HG03565 (cell line): ENCODE data around the gene MADD.
"Not testable (repeated sequence)": the region's sequence is repeated elsewhere in the genome, so short reads cannot be mapped to it uniquely, and the experiment has no call there.

Experiments used
- ATAC-seq: cut with Tn5 transposase; IDR thresholded peaks from one replicate; pipeline ENCODE4 v1.9.1; 2021; ENCODE audit warnings: mild to moderate bottlenecking, moderate library complexity; ENCODE audit not compliant: unreplicated experiment

Gene MADD

GRCh38 chr11:47272706-47273105 lies 2.8 kb downstream of the MADD start:
- ATAC-seq = no peak

- ATAC-seq = no peak
These were observed 4.7 kb downstream of the MADD start for GRCh38 chr11:47274495-47275235.

DNA sequence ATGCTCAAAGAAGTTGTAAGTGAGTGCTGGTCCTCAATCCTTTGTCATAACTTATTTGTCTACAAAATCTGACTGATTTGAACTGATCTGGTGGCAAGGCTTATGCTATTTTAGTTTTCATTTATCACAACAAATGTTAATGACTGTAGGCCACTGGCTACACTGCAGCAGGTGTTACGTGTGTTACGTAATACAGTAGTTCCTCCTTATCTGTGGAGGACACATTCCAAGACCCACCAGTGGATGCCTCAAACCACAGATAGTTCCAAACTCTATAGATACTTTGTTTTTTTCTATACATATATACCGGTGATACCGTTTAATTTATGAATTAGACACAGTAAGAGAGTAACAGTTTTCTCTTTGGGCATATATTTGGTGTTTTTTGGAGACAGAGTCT lies 7.0 kb downstream of the MADD start:
- no peak for ATAC-seq

DNA sequence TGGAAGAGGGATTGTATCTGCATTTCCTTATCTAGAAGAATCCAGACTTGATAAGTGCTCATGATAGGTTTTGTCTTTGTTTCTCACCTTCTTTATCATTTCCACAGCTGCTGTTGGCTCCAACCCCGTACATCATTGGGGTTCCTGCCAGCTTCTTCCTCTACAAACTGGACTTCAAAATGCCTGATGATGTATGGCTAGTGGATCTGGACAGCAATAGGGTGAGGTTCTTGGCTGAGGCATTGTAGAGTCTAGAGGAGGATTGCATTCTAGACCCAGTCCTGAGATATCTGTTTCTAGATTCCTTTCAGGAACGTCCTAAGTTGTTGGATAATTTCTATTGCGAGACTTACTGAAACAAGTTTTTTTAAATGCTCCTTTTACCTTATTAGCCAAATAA lies 8.1 kb downstream of the MADD start:
- ATAC-seq = no peak

DNA sequence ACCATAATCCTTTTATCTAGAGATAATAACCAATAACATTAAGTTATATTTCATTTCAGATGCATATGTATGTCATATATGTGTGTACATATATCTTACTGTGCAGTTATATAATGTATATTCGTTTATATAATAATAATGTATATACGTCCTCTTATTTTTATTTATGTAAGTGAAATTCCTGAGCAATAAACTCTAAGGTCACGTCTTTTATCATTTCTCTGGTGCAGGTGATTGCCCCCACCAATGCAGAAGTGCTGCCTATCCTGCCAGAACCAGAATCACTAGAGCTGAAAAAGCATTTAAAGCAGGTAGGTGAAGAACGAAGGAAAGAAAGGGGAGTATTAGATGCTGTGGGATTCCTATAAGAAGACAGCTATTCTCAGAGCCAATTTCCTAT lies 8.8 kb downstream of the MADD start:
- ATAC-seq = no peak

- ATAC-seq = no peak
These were observed 10.2 kb downstream of the MADD start for GRCh38 chr11:47280099-47280498.

GRCh38 chr11:47280860-47281259 lies 10.9 kb downstream of the MADD start:
- no peak for ATAC-seq

DNA sequence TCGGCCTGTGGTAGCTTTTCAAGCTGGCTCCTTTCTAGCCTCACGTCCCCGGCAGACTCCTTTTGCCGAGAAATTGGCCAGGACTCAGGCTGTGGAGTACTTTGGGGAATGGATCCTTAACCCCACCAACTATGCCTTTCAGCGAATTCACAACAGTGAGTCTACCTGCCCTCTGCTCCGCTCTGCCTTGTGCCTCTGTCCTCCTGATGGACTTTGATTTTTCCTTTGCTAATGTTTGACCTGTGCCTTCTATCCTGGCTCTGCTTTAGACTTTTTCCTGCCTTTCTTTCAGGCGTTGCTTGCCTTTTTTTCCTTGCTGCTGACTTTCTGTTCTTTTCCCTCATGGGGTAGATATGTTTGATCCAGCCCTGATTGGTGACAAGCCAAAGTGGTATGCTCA lies 12.5 kb downstream of the MADD start:
- no peak for ATAC-seq

GRCh38 chr11:47284151-47284550 lies 14.2 kb downstream of the MADD start:
- no peak for ATAC-seq

DNA sequence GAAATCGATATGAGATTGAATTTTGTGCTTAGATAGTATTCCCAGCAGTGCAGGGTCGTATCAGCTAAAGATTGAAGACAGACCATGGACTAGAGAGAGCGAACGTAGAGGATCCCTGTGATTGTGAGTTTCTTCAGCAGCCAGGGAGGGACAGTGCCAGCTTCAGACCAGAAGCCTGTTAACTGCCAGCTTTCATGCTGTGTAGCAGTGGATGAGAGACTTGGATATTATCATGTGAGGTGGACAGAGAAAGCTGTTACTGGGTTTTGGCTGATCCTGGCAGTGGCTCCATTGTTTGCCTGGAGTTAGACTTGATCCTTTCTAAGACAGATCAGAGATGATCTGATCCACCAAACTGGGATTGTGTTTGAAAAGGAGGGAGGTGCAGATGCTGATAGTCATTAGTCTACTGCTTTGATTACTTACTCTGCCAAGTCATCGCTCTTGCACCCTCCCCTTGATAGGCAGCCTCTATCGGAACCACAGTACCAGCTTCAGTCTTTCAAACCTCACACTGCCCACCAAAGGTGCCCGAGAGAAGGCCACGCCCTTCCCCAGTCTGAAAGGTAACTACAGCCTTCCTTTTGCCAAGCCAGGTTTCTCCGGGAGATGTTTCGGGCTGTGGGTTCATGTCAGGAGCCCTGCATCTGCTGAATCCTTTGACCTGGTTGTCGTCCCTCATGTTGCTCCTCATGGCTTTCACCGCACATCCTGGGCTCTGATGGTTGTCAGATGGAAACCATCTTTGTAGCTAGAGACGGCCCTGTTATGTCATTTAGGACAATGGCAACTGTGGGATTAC lies 16.2 kb downstream of the MADD start:
- ATAC-seq = no peak

DNA sequence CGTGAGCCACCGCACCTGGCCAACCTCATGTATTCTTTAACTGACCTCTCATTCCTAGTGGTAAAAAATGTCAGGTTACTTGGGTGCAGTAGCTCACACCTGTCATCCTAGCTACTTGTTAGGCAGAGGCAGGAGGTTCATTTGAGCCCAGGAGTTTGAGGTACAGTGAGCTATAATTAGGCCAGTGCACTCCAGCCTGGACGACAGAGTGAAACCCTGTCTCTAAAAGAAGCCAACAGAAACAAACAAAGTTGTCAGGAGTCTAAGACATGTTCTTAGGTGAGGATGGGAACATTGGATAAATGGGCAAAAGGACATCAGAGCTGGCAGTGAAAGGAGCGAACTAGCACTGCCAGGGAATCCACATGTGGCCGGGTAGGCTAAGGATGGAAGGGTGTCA lies 18.1 kb downstream of the MADD start:
- ATAC-seq = no peak

DNA sequence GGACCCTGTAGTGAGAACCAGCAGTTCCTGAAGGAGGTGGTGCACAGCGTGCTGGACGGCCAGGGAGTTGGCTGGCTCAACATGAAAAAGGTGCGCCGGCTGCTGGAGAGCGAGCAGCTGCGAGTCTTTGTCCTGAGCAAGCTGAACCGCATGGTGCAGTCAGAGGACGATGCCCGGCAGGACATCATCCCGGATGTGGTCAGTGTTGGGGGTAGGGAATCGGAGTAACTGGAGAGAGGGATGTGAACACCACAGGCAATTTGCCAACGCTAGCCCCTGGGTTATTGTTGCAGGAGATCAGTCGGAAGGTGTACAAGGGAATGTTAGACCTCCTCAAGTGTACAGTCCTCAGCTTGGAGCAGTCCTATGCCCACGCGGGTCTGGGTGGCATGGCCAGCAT lies 19.9 kb downstream of the MADD start:
- ATAC-seq = no peak

GRCh38 chr11:47295385-47295784 lies 25.5 kb downstream of the MADD start:
- no peak for ATAC-seq

- ATAC-seq = no peak
These were observed 26.1 kb downstream of the MADD start for GRCh38 chr11:47296045-47296444.

DNA sequence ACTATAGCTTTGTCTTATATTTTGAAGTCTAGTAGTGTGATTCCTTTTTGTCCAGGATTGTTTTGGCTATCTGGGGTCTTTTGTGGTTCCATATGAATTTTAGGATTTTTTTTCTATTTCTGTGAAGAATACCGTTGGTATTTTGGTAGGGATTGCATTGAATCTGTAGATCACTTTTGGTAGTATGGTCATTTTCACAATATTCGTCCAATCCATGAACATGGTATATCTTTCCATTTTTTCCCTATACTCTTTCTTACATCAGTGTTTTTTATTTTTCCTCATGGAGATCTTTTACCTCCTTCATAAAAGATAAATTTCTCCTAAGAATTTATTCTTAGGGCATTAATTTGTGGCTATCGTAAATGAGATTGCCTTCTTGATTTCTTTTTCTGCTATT lies 29.1 kb downstream of the MADD start:
- no peak for ATAC-seq

DNA sequence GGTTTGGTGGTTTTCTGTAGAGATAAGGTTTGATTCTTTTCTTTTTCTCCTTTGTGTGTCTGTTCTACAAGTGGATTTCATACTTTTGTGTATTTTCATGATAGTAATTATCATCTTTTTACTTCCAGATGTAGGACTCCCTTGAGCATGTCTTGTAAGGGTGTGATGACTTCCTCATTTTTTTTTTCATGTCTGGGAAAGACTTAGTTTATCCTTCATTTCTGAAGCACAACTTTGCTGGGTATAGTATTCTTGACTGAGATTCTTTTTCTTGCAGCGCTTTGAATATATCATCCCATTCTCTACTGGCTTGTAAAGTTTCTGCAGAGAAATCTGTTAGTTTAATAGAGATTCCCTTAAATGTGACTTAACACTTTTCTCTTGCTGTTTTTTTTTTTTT lies 32.9 kb downstream of the MADD start:
- ATAC-seq = no peak

- ATAC-seq = no peak
These were observed 36.0 kb downstream of the MADD start for GRCh38 chr11:47305734-47306483.

DNA sequence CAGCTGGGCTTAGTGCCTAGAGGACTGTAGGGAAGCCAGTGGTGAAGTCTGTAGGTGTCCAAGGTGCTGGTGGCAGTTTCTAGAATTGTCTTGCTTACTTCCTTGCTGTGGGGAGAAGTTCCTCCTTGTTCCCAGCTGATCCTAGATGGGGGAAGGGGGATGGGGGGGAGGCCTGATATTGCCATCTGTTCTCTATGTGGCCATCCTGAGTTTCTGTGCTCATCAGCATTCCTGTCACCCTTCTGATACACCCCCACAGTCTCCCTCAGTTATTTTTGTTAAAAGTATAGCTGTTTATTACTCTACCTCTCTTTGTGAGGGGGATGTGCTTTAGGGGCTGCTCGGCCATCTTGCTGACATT lies 36.5 kb downstream of the MADD start:
- ATAC-seq = no peak

DNA sequence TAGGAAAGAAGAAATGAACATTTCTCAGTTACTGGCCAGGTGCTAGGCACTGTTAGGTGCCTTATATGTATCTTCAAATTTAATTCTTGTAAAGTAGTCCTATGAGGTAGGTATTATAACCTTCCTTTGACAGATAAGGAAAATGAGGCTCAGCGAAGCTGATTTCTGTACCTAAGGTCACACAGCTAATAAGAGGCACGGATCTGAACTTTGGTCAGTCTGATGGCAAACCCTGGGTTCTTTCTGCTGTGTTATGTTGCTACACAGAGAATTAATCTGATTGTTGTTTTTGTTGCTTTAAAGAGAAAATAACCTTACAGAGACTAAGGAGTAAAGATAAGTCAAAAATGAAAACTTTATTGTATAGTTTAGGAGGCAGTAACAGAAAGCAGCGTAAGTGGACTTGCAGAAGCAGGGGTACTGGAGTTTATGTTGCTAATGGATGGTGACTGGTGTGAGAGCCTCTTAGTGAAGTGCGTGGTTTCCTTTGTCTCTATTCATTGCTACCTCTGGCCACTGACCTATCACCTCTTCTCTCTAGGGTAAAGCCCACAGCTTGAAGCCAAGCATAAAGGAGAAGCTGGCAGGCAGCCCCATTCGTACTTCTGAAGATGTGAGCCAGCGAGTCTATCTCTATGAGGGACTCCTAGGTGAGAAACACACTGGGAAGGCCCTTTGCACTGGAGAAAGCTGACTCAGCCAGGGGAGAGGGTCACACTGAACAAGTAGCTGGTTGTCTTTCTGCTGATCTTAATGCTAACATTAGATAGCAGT lies 38.3 kb downstream of the MADD start:
- no peak for ATAC-seq

- ATAC-seq = no peak
These were observed 45.1 kb downstream of the MADD start for GRCh38 chr11:47314992-47315391.

- ATAC-seq = not testable (repeated sequence)
These were observed 46.6 kb downstream of the MADD start for GRCh38 chr11:47316501-47316900.
